GM06990 (cell line): ENCODE data around the gene NT5M.

Experiments
- DNase-seq: peaks from one replicate; pipeline ENCODE4 v3.0.0-alpha.2; 2011; ENCODE audit not compliant: insufficient read length; ENCODE audit errors: extremely low read depth
- H3K27me3 ChIP-seq: replicated peaks from 2 replicates; pipeline ENCODE4 v1.6.0; 2011; ENCODE audit warnings: low read length; ENCODE audit not compliant: control insufficient read depth, insufficient read depth
- H3K36me3 ChIP-seq: 2 replicates; pipeline ENCODE4 v1.5.1; 2011; ENCODE audit warnings: low read length; ENCODE audit not compliant: control insufficient read depth, insufficient read depth
- H3K4me3 ChIP-seq: replicated peaks from 2 replicates; pipeline ENCODE4 v1.5.1; 2011; ENCODE audit warnings: low read depth, mild to moderate bottlenecking, control low read depth, low read length
- TF ChIP-seq, protein P1 (sequence below): IDR thresholded peaks from 2 replicates; pipeline ENCODE4 v1.5.1; 2011; ENCODE audit warnings: low read length, control low read depth, mild to moderate bottlenecking, inconsistent platforms; ENCODE audit not compliant: insufficient read depth, poor library complexity, severe bottlenecking

The NT5M gene

GRCh38 chr17:17343160-17343735 is 40.1 kb downstream of the NT5M start:
- TF ChIP-seq, protein P1, sequence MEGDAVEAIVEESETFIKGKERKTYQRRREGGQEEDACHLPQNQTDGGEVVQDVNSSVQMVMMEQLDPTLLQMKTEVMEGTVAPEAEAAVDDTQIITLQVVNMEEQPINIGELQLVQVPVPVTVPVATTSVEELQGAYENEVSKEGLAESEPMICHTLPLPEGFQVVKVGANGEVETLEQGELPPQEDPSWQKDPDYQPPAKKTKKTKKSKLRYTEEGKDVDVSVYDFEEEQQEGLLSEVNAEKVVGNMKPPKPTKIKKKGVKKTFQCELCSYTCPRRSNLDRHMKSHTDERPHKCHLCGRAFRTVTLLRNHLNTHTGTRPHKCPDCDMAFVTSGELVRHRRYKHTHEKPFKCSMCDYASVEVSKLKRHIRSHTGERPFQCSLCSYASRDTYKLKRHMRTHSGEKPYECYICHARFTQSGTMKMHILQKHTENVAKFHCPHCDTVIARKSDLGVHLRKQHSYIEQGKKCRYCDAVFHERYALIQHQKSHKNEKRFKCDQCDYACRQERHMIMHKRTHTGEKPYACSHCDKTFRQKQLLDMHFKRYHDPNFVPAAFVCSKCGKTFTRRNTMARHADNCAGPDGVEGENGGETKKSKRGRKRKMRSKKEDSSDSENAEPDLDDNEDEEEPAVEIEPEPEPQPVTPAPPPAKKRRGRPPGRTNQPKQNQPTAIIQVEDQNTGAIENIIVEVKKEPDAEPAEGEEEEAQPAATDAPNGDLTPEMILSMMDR, result no peak
- no peak for DNase-seq
- no peaks in the 10 kb centered on the region for H3K27me3 ChIP-seq
- no peaks in the 10 kb centered on the region for H3K36me3 ChIP-seq
- no peak overlapping the region for H3K4me3 ChIP-seq

DNA sequence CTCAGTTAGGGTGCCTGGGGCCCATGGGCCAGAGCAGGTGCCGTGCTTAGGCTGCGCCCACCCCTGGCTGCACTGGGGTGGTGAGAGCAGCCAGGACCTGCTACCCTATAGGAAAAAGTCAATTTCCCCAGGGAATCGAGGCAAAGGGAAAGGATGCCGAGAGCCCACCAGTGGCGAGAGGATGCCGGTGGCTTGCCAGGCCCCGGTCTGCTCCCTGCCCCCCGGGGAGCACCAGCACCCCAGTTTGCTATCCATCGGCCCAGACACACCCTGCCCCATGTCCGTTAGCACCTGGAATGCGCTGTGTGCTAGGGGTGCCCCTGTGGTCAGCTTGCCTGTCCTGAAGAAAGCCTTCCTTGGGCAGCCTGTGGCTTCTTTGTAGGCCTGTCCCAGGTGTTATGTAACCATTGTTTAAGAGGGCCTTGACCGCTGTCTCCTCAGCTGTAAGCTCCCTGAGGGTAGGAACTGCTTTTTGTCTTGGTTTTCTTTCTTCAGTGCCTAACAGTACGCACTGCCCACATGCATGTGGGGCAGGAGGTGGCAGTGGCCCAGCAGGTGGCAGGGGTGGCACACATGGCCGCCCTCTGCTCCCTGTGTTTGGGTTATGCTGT is 40.8 kb downstream of the NT5M start:
- TF ChIP-seq, protein P1, result no peak
- no peak overlapping the region for H3K4me3 ChIP-seq

DNA sequence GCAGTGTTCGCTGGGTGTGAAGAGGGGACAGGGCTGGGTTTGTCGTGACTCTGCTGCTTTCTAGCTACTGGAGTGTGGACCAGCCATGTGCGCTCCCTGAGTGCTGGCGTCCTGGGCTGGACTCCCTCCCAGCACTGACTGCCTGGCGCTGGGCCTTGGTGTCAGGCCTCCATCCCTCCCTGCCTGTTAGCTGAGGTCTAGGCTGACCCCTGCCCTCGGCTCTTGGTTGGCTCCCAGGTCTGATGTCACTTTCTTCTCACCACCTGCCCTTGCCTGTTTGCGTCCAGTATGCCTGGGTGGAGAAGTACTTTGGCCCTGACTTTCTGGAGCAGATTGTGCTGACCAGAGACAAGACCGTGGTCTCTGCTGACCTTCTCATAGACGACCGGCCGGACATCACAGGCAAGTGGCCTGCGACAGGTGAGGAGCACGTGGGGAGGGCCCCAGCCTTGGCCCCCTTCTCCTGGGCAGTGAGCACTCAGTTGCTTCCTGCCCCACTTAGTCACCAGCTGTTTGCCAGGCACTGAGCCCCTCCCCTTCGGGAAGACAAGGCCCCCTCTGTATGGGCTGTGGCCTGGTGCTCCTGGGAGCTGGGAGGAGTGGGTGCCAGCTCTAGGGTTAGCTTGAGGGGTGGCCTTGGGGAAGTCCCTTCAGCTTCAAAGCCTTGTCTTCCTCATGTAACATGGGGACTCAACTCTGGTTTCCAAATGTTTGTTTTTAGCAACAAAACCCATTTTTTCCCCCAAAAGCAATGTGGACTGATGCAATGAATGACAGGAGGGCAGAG is 41.5 kb downstream of the NT5M start:
- no peaks in the 10 kb centered on the region for H3K36me3 ChIP-seq
- TF ChIP-seq, protein P1, result no peak
- no peak overlapping the region for H3K4me3 ChIP-seq
- DNase-seq, result no peak
- no peaks in the 10 kb centered on the region for H3K27me3 ChIP-seq

More for the DNA sequence above, 40.8 kb downstream of the NT5M start:
- no peak for DNase-seq
- Histone ChIP-seq H3K36me3 (no peaks in the 10 kb centered on the region), H3K27me3 (no peaks in the 10 kb centered on the region)

DNA sequence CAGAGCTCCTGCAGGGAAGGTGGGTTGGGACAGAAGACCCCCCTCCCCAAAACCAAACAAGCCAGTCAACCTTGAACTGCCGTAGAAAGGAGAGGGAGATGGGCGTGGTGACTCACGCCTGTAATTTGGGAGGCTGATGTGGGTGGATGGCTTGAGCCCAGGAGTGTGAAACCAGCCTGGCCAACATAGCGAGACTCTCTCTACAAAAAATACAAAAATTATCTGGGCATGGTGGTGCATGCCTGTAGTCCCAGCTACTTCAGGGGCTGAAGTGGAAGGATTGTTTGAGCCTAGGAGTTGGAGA is 42.1 kb downstream of the NT5M start:
- H3K4me3 ChIP-seq, result no peak overlapping the region
- TF ChIP-seq, protein P1, result no peak
- DNase-seq, result no peak
- H3K27me3 ChIP-seq, result no peaks in the 10 kb centered on the region
- no peaks in the 10 kb centered on the region for H3K36me3 ChIP-seq

- no peaks in the 10 kb centered on the region for H3K27me3 ChIP-seq
- TF ChIP-seq, protein P1, result no peak
- H3K4me3 ChIP-seq, result no peak overlapping the region
- no peaks in the 10 kb centered on the region for H3K36me3 ChIP-seq
- no peak for DNase-seq
Observed at GRCh38 chr17:17345686-17346427, 42.7 kb downstream of the NT5M start.
